Measurements from ENCODE around the gene KCNQ1.

DNA sequence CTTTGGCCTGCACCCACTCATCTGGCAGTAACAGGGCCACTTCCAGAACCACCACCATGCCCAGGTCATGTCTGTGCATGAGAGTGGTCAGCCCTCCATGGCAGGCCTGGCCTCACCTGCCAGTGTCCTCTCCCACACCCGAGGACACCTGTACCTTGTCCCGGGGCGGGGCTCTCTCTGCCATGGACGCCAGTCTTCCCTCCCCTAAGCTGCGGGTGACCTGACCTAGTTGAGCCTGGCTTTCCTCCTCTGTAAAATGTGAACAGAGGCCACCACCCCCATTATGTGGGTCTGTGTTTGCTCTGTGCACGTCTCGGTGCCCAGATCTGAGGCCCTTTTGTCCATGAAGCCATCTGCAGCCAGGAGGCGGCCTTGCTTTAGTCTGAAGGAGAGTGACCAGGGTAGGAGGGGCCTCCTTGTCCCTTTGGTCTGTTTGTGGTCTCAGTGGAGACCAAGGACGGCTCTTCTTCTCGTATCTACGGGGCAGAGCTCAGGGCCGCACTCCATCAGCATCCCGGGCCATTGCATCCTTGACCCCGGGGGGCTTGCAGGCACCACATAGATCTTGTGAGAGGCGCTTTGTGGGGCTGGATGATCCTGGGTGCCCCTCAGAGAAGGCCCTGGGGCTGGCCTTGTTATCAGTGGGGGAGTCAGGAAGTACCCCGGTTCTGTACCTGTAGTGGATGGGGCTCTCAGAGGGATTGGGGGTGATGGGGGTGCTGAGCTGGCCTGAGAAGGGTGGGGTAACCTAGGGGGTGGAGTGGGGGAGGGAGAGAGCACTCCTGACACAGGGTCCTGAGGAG is 121.6 kb downstream of the KCNQ1 start:
- TF ChIP-seq EZH2 (IDR thresholded peaks at IDR 0.05; ENCODE audit: insufficient read depth, poor library complexity, severe bottlenecking) (no peak), EZH2phosphoT487 (IDR thresholded peaks at IDR 0.05; ENCODE audit: insufficient read depth, low read depth) (no peak)
